Stimulated activated effector memory CD8-positive, alpha-beta T cell treated with anti-CD3 and anti-CD28 coated beads, Interleukin-12 subunit alpha, Interleukin-12 subunit beta, amount 100 ng/mL, for 72 hours (primary cell): ENCODE data around the gene PLAA.
"Not testable (repeated sequence)": the region's sequence is repeated elsewhere in the genome, so short reads cannot be mapped to it uniquely, and the experiment has no call there.

Source experiments
- ATAC-seq: fragments of 150-1000 bp; cut with Tn5 transposase; 2 replicates; pipeline ENCODE4 v1.10.0; 2021
- DNase-seq, 2 donors: peaks; one replicate each; pipeline ENCODE4 v3.0.0; 2021 to 2022; ENCODE audit warnings: low spot score in 2 of 2
- H3K27ac Mint-ChIP-seq: one replicate; pipeline ENCODE4 v1.8.0; 2022; ENCODE audit warnings: mild to moderate bottlenecking, mixed read lengths
- H3K36me3 Mint-ChIP-seq: one replicate; pipeline ENCODE4 v1.8.0; 2022; ENCODE audit warnings: mild to moderate bottlenecking, mixed read lengths
- H3K4me1 Mint-ChIP-seq: one replicate; pipeline ENCODE4 v1.8.0; 2022; ENCODE audit warnings: mixed read lengths
- H3K4me3 Mint-ChIP-seq: one replicate; pipeline ENCODE4 v1.8.0; 2022; ENCODE audit warnings: mild to moderate bottlenecking, mixed read lengths
- H3K9me3 Mint-ChIP-seq: one replicate; pipeline ENCODE4 v1.8.0; 2022; ENCODE audit warnings: mixed read lengths

The PLAA gene

GRCh38 chr9:26888271-26888670 lies 58.8 kb downstream of the PLAA start:
- H3K27ac Mint-ChIP-seq, result peak overlapping the region; percentile 15
- H3K9me3 Mint-ChIP-seq, result no peaks in the 10 kb centered on the region
- ATAC-seq (no peak), DNase-seq (no peak)
- peaks cover 33% of the 10 kb centered on the region for H3K4me1 Mint-ChIP-seq
- peaks cover 49% of the 10 kb centered on the region for H3K36me3 Mint-ChIP-seq
- no peak overlapping the region for H3K4me3 Mint-ChIP-seq

GRCh38 chr9:26882154-26882553 lies 64.9 kb downstream of the PLAA start:
- H3K4me1 Mint-ChIP-seq, result no peaks in the 10 kb centered on the region
- H3K27ac Mint-ChIP-seq, result no peak overlapping the region
- peaks cover 95% of the 10 kb centered on the region for H3K36me3 Mint-ChIP-seq
- peaks cover 8% of the 10 kb centered on the region for H3K9me3 Mint-ChIP-seq
- no peak overlapping the region for H3K4me3 Mint-ChIP-seq
- no peak for ATAC-seq
- no peak for DNase-seq

GRCh38 chr9:26880262-26880661 lies 66.8 kb downstream of the PLAA start:
- DNase-seq, result no peak
- Mint-ChIP-seq H3K4me3 (no peak overlapping the region), H3K27ac (no peak overlapping the region), H3K4me1 (no peaks in the 10 kb centered on the region), H3K36me3 (peaks cover 78% of the 10 kb centered on the region), H3K9me3 (peaks cover 8% of the 10 kb centered on the region)
- ATAC-seq, result no peak

GRCh38 chr9:26875155-26875554 lies 71.9 kb downstream of the PLAA start:
- DNase-seq, H3K27ac Mint-ChIP-seq, H3K4me1 Mint-ChIP-seq, ATAC-seq, H3K4me3 Mint-ChIP-seq, H3K9me3 Mint-ChIP-seq: not testable (repeated sequence)
- peaks cover 52% of the 10 kb centered on the region for H3K36me3 Mint-ChIP-seq

GRCh38 chr9:26870292-26870691 lies 76.8 kb downstream of the PLAA start:
- ATAC-seq (no peak), DNase-seq (no peak)
- Mint-ChIP-seq H3K4me3 (no peak overlapping the region), H3K4me1 (no peaks in the 10 kb centered on the region), H3K27ac (no peak overlapping the region), H3K9me3 (no peaks in the 10 kb centered on the region), H3K36me3 (peaks cover 40% of the 10 kb centered on the region)

GRCh38 chr9:26863074-26863473 lies 84.0 kb downstream of the PLAA start:
- H3K9me3 Mint-ChIP-seq, result no peaks in the 10 kb centered on the region
- DNase-seq, result no peak
- no peak overlapping the region for H3K27ac Mint-ChIP-seq
- H3K36me3 Mint-ChIP-seq, result peaks cover 32% of the 10 kb centered on the region
- H3K4me1 Mint-ChIP-seq, result no peaks in the 10 kb centered on the region
- no peak for ATAC-seq
- H3K4me3 Mint-ChIP-seq, result no peak overlapping the region

GRCh38 chr9:26856413-26857032 lies 90.5 kb downstream of the PLAA start:
- ATAC-seq, result no peak
- Mint-ChIP-seq H3K36me3 (peaks cover 71% of the 10 kb centered on the region), H3K27ac (no peak overlapping the region), H3K4me3 (no peak overlapping the region), H3K9me3 (no peaks in the 10 kb centered on the region), H3K4me1 (no peaks in the 10 kb centered on the region)
- DNase-seq, result no peak
